GM21390 (cell line): ENCODE measurements around the gene TMEM266.

Experiments used
- ATAC-seq: cut with Tn5 transposase; IDR thresholded peaks from one replicate; pipeline ENCODE4 v1.9.1; 2021; ENCODE audit not compliant: unreplicated experiment

TMEM266 gene

DNA sequence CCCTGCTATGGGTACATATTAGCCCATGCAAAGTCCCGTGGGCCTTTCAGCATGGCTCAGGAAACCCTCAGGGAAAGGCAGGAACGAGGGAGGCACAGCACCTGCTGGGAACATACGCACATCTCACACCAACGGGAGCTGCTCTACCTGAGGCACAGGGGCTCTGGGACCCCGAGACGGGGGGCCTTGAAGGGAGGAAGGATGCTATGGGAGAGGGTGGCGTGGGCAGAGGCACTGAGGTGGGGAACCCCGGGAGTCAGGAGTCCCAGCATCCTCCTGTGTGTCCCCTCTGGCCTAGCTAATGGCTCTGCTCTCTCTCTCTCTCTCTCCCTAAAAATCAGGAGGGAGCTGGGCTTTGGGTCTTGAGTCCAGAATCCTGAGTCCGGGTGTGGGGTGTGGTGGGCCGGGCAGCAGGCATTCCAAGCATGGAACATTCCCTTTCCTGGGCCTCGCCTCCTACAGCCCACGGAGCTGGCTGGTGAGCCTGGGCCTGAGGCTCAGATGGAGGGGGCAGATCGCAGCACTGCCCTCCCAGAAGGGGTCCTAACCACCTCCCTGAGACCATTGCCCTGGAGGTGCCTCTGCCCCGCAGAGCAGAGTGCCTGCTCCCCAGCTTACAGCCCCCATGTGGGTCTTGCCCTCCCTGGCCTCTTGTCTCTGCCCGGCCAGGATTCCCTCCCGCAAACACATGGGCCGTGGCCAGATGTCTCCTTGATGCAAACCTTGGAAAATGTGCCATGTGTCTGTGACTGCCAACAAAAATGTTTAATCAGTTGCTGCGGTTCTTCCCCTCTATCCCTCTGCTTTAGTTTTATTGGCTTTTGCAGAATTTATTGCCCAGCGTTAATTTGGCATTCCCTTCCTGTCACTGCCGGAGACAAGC is 101.6 kb downstream of the TMEM266 start:
- no peak for ATAC-seq

DNA sequence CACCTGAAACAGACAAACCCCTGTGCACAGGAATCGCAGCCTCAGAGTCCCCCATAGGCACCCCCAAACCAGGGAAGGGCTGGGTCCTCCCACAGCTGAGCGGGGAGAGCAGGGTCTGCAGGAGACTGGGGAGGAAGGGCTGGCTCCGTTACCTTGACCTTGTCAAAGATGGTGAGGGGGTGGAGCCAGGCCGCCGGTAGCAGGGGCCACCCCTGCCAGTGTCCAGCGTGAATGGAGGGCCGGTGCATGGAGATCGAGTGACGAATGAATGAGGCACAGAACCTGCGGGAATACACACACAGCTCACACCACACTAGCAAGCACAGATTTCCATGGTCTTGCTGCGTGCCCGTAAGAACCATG is 102.2 kb downstream of the TMEM266 start:
- no peak for ATAC-seq

DNA sequence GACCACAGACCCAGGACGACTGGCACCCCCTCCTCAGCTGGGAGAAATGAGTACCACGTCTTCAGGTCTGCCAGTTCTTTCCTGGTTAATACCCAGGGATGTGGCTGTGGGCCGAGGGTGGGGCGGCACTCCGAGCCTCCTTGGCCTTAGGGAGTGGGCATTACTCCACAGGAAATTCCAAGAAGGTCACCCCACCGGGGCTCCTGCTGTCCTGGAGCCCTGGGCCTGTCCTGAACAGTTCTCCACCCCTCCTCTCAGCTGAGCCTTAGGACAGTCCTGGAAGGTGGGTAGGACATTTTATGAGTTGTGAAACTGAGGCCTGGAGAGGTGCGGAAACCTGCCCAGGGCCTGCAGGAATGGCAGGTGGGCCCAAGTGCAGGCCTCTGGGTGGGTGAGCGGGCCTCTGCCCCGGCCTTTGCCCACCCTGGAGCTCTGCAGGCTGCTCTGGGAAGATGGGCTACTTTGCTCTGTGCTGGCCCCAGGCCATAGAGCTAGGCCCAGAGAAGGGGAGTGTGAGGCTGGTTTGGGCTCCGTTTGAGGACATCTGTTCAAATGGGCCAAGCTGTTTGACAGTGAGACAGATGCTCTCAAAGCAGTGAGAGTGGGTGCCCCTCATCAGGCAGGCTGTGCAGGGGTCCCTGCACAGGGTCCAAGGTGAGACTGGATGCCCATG is 103.1 kb downstream of the TMEM266 start:
- no peak for ATAC-seq

DNA sequence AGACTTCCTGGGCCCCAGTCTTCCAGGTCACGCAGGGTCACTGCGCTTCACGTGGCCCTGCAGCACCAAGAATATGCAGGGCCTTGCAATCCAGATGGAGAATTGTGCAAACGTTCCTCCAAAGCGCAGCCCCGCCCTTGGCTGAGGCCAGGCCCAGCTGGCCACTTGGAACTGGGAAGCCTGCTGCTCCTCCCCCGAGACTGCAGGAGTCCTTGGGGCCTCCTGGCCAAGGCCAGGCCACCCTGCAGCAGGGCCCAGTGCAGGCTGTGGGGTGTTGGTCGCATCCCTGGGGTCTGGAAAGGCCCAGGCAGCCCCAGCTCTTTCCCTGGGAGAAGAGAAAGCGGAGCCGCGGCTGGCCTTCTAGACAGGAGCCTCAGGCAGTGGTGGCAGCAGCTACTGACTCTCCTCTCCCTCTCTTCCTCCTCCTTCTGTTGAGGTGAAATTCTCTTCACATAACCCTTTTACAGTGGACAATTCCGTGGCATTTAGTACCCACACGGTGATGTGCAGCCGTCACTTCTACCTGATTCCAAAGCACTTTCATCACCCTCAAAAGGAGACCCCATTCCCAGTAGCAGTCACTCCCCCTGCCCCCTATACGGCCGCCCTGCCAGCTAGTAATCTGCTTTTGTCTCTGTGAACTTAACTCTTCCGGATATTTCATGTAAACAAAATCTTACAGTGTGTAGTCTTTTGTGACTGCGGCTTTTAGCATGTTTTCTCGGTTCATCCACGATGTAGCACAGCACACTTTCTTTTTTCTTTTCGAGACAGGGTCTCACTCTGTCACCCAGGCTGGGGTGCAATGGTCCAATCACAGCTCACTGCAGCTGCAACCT is 103.9 kb downstream of the TMEM266 start:
- no peak for ATAC-seq

DNA sequence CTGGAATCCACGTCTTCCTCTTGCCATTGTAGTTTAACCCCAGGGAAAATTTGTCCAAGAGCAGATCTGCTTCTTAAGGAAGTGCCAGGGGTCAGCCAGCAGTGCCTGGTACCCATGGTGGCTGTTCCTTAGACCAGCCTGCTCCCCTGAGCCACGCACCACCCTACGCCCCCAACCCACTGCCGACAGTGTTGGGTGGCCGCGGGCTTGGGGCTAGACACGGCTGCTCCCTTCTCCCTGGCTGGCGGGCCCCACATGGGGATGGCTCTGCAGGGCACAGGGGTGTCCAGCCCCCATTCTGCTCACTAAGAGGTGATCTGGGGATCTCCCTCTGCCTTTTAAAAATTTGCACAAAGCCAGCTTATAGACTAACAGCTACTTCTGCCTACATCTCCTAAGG is 104.8 kb downstream of the TMEM266 start:
- no peak for ATAC-seq

DNA sequence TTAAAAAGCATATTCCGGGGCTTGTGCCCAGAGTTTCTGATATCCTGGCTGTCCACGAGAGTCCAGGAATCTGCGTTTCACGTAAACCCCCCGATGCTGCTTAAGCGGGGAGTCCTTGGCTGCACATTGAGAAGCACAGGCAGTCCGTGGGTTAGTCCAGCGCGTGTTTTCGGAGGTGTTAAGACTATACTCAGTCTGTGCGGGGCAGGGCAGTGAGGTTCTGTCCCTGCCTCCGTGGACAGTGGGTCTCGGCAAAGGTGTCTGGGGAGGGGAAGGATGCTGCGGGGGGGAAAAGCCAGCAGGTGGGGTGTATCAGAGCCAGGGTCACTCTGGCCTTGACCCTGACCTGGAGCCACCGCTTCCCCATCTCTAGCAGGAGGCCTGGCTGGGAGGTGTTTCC is 106.2 kb downstream of the TMEM266 start:
- ATAC-seq, result no peak

DNA sequence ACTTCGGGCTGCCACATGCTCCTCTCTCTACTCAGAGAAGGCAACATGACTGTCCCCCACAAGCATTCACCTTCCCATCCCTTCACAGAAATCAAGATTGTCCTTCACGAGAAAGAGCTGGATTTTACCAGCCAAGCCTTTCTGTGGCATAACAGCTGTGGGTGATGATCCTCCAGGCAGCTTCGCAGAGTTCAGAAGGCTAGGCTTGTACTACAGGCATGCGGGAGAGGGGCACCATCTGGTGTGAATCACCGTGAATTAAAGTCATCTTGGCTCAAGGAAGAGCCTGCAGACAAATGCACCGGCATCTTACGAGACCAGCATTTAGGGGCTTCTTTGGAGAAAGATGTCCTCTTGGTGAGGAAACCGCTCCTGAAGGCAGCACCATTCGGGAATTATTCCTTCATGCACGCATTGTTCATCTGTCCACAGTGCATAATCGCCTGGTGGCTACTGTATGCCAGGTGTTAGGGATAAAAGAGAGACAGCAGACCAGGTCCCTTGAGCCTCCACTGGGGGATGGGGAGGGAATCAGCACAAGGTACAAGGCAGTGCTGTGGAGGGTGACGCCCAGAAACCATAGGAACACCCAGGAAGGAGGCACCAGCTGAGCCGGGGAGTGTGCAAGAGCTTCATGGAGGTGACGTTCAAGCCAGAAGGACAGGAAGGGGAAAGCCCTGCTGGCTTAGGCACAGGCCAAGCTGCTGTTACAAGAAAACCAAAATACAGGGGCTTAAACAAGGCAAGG is 108.6 kb downstream of the TMEM266 start:
- no peak for ATAC-seq

DNA sequence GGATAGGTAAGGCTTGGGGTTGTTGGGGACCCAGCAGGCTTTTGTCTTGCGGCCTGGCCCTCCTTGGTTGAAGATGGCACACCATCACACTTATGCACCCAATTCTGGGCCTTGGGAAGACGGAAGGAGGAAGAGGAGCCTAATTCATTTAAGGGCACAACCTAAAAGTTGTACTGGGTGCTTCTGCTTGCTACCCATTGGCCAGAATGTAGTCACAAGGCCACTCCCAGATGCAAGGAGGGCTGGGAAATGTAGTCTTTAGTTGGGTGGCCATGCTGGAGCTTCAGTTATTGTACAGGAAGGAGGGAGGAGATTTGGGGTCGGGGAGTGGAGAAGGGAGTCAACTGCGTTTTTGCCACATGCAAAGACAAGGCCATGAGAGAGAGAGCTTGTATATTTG is 109.2 kb downstream of the TMEM266 start:
- no peak for ATAC-seq

DNA sequence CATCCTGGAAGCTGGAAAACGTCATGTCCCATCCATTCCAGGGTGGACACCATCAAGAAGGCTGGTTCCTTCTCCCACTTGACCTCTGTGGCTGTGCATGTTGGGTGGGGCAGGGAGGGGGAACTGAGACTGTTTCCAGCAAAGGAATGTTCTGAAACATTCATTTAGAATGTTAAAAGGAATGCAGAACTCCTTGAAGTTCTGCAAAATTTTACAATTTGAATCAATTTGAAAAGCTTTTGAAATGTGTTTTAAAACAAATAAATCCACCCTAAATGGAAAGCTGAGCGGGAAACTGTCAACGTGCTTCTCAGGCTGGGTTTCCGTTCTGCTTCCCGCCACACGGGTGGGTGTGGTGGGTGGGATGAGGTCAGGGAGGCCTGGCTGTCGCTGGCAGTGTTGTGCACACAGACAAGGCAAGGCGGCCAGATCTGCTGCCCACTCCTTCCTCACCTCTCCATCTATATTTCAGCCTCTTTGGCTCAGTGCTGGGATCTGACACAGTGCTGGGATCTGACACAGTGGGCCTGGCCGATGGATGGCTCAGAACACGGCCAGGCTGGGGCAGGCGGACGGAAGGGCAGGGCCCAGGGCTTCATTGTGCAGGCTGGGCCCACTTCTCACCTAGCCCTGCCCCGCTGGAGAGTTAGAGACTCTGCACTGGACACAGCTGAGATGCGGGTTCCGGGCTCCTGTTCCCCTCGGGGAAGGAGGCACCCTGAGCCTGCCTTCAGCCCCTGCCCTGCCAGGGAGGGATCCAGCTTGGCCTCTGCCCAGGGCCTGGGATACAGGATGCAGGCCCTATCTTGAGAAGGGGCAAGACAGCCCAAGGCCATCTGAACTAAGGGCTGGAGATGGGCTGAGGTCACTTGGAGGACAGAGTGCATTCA is 110.4 kb downstream of the TMEM266 start:
- ATAC-seq, result no peak

DNA sequence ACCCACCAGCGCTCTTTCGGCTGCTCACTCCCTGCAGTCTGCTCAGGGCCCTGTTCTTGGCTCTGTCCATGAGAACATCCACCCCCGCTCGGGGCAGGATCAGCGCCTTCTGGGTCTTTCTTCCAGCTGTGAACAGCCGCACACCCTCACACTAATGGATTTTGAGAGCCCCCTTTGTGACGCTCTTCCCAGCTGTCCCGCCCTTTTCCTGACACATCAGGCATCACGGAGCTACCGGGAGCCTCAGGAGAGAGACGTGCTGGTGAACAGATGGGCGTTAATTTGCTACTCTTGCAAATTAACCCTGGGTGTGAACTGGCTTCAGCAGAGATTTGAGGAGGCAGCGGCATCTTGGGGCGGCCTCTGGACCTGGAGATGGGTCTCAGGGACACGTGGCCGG is 113.0 kb downstream of the TMEM266 start:
- no peak for ATAC-seq

DNA sequence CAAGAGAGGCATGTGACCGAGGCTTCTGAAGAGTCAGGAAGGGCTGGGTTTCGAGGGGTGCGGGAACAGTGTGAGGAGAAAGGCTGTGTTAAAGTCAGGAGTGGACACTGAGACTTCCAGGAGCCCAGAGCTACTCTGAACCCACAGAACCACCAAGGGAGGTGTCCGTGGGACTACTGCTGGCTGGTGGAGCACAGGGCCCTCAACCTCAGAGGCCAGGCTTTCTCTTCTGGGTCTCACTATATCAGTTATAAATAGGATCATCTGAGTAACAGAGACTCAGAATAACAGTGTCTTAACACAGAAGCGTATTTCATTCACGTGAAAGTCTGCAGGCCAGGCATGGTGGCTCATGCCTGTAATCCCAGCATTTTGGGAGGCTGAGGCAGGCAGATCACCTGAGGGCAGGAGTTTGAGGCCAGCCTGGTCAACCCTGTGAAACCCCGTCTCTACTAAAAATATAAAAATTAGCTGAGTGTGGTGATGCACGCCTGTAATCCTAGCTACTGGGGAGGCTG is 113.6 kb downstream of the TMEM266 start:
- ATAC-seq, result no peak

DNA sequence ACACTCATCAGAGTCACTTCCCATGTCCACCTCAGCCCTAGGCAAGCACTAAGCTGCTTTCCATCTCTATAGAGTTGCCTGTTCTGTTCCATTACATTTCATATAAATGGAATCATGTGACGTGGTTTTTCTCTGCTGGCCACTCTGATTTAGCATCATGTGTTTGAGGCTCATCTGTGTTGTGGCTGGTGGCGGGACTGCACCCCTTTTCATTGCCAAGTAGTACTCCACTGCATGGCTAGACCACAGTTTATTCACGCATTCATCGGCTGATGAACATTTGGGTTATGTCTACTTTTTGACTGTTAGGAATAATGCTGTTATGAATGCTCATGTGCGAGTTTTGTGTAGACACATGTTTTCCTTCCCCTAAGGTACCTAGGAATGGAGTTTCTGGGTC is 114.9 kb downstream of the TMEM266 start:
- no peak for ATAC-seq

DNA sequence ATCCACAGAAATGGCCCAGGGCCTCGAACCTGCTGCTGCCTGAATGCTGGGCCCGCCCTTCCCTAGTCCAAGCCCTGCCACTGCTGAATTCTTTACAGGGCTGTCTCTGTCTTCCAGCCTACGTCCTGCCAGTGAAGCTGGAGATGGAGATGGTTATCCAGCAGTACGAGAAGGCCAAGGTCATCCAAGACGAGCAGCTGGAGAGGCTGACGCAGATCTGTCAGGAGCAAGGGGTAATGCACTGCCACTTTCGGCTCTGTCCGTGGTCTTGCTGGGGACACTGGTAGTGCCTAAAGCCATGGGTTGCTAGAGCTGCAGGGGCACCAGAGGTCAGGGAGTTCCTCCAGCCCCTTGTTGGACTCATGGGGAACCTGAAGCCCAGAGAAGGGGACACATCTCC is 115.7 kb downstream of the TMEM266 start:
- no peak for ATAC-seq

DNA sequence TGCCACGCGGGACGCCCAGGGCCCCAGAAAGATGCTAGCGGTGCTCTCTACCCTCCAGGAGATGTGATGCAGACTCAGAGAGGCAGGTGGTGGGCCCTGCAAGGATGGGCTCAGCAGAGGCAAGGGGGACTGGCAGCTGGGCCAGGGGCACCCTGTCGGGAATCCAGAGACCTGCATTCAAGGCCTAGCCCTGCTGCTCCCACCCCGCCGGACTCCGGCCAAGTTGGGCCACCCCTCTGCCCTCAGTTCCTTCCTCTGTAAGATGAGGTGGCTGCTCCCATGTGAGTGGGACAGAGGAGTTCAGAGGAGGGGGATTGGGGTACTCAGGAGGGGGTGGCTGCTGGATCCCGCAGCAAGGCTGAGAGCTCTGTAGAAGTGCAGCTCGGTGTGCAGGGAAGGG is 116.3 kb downstream of the TMEM266 start:
- no peak for ATAC-seq

DNA sequence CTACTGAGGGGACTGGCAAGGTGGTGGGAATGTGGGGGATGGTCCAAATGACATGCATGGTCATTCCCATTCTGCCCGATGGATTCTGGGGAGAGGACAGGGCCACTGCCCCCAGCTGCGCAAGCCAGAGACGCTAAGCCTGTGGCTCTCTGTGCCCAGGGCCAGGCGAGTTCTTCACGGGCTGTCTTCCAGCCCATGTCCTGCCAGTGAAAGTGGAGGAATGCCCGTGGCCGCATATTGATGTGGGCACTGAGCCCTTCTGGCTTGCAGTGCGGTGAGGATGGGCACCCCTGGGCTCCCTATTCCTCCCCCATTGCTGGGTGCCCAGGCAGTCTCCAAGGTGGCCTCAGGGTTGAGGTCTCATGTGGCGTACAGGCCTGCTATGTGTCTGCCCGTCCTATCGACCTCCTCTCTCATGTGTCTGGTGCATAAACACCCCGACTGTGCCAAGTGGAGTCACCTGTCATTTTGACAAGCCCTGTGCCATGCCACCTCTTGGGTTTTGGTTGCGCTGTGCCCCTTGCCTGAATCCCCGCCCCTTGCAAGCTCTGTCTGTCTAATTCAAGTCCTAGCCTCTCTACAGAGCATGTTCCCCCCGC is 116.8 kb downstream of the TMEM266 start:
- ATAC-seq, result no peak

DNA sequence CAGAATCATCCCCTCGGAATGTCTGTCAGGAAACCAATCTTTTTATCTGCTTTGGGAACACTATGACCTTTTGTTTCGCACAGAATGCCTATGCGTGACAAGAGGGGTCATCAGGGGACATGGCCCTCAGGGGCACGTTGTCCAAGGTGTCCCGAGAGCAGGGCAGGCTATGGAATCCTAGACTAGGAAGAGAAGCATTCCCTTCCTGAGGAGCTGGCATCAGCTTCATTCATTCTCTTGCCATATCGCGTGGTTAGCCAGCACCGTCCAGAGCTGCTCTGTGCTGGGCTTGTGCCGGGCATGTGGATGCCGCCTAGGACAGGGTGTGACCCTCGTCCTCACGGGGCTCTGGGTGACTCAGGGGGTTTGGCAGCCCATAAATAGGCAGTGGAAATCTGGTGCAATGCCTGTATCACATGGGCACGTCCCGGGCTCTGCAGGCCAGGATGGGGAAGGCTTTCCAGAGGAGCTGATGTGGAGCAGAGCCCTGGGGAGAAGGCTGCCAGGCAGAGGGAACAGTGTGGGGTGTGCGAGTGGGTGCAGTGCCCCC is 117.8 kb downstream of the TMEM266 start:
- ATAC-seq, result no peak

DNA sequence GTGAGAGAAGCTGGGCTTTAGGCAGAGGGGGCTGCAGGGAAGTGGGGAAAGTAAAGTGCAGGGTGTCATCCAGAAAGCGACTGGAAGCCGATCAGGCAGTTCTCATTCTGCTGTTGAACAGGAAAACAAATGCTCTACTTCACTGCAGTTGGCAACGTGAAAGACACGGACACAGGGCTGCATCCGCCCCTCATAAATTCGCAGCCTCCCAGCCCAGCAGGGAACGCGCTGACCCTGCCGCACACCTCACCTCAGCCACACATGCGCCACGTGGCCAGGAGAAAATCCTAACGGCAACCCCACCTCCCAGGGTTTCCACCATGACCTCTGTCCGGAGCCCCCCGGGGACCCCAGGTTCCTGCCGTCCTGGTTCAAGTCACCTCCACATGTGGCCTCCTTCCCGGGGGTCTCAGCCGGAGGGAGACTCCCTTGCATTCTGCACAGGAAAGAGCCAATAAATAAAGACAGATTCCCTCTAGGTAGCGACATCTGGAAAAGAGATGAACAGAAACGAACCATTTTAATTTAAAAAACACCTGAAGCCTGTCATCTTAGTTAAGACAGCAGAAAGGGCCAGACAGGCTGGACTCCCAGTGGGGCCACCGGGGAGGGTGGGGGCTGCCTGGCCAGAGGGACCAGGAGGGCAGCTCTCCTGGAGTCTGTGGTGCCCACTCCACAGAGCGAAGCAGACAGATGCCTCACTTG is 118.7 kb downstream of the TMEM266 start:
- no peak for ATAC-seq

DNA sequence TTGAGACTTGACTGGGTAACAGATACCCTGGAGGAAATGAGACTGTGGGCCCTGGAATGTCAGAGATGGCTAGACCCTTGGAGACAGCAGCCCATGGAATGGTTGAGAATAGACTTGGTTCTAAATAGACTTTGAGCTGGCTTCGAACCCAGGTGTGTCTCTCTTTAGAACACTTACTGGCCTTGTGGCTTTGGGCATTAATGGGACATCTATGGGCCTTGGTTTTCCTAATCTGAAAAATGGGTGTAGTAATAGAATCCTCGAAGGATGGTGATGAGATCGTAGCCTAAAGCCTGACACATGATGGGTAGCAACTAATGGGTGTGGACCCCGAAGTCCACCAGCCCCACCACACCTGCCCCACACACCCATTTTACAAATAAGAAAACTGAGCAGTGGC is 119.2 kb downstream of the TMEM266 start:
- no peak for ATAC-seq
